Hepatocyte (in vitro differentiated cells): ENCODE data around the gene ARHGAP42.

Experiments
- CTCF ChIP-seq: fragments of 200-600 bp; sonication (generic); IDR thresholded peaks from 2 replicates; pipeline ENCODE4 v1.5.1; 2016; ENCODE audit warnings: antibody characterized with exemption, mild to moderate bottlenecking; ENCODE audit not compliant: poor library complexity
- EZH2 ChIP-seq: fragments of 200-600 bp; sonication (generic); IDR thresholded peaks from 2 replicates; pipeline ENCODE4 v1.6.1; 2016; ENCODE audit warnings: antibody characterized with exemption, mild to moderate bottlenecking, borderline replicate concordance
- EZH2phosphoT487 ChIP-seq: fragments of 200-600 bp; sonication (generic); IDR thresholded peaks from one replicate; pipeline ENCODE4 v1.6.1; 2018; ENCODE audit warnings: antibody characterized with exemption, mild to moderate bottlenecking, low read depth, moderate library complexity; ENCODE audit not compliant: unreplicated experiment, severe bottlenecking

- TF ChIP-seq CTCF (no peak), EZH2 (no peak), EZH2phosphoT487 (no peak)
Observed at GRCh38 chr11:100861212-100861611, 174.1 kb downstream of the ARHGAP42 start.
